A673 (cell line): Measurements from ENCODE around the gene WDR19. TPM values are rescaled to one million over a fixed set of nuclear protein-coding genes. Genes with fewer than 3 reads are reported as not detected.

Experiments used
- BruUV-seq: library from RNA; stranded (reverse); fragments of 400-500 nt; replicated peaks from 2 replicates; lab custom pipeline; 2021; lab: Mats Ljungman, UMichigan
- CTCF ChIA-PET: fragments of 300-600 bp; sonication (Branson Sonifier 250); formaldehyde crosslinking; loops from one replicate; lab custom pipeline; 2022; ENCODE audit warnings: antibody characterized with exemption; lab: Charles Lee
- POLR2A ChIA-PET: fragments of 300-600 bp; sonication (Branson Sonifier 250); formaldehyde crosslinking; loops from one replicate; lab custom pipeline; 2022; ENCODE audit warnings: antibody characterized with exemption; ENCODE audit not compliant: low non-redundant PET; lab: Charles Lee
- DNase-seq: peaks from one replicate; pipeline ENCODE4 v3.0.0-alpha.2; 2015; ENCODE audit warnings: low spot score
- H3K27ac ChIP-seq: fragments of 200-600 bp; sonication (generic); 2 replicates; pipeline ENCODE4 v1.5.1; 2016; ENCODE audit warnings: mixed run types, low read depth, mild to moderate bottlenecking, mixed read lengths, antibody characterized with exemption, low read length; ENCODE audit not compliant: poor library complexity, severe bottlenecking
- H3K27me3 ChIP-seq: fragments of 200-600 bp; sonication (generic); replicated peaks from 2 replicates; pipeline ENCODE4 v1.6.1; 2017; ENCODE audit warnings: mixed run types, low read depth, mild to moderate bottlenecking, mixed read lengths, antibody characterized with exemption, low read length; ENCODE audit not compliant: insufficient read depth, poor library complexity
- H3K36me3 ChIP-seq: fragments of 200-600 bp; sonication (generic); 2 replicates; pipeline ENCODE4 v1.6.1; 2016; ENCODE audit warnings: mixed run types, mild to moderate bottlenecking, mixed read lengths, antibody characterized with exemption, low read length; ENCODE audit not compliant: insufficient read depth, poor library complexity, severe bottlenecking
- H3K4me1 ChIP-seq: fragments of 200-600 bp; sonication (generic); 2 replicates; pipeline ENCODE4 v1.6.1; 2017; ENCODE audit warnings: mixed run types, mild to moderate bottlenecking, mixed read lengths, antibody characterized with exemption, low read length; ENCODE audit not compliant: insufficient read depth, poor library complexity, severe bottlenecking
- H3K4me3 ChIP-seq: fragments of 200-600 bp; sonication (generic); 2 replicates; pipeline ENCODE4 v1.5.1; 2016; ENCODE audit warnings: low read depth, mixed run types, mild to moderate bottlenecking, mixed read lengths, low read length; ENCODE audit not compliant: poor library complexity, severe bottlenecking
- H3K9me3 ChIP-seq: fragments of 200-600 bp; sonication (generic); 2 replicates; pipeline ENCODE4 v1.6.1; 2016; ENCODE audit warnings: mixed run types, low read depth, mild to moderate bottlenecking, mixed read lengths, antibody characterized with exemption, low read length; ENCODE audit not compliant: poor library complexity, severe bottlenecking
- CTCF ChIP-seq: fragments of 300-800, 200-600 bp; sonication (generic); conservative IDR thresholded peaks from 2 replicates; pipeline ENCODE4 v1.5.1; 2017; ENCODE audit warnings: low read depth, mild to moderate bottlenecking, antibody characterized with exemption, low read length, moderate library complexity, mixed read lengths
- EZH2 ChIP-seq: fragments of 200-600 bp; sonication (generic); IDR thresholded peaks from 2 replicates; pipeline ENCODE4 v1.6.1; 2017; ENCODE audit warnings: borderline replicate concordance, low read depth, mild to moderate bottlenecking, mixed read lengths, antibody characterized with exemption, low read length; ENCODE audit not compliant: poor library complexity, severe bottlenecking
- intact Hi-C: fragments of 100-400 bp; cut with micrococcal nuclease; formaldehyde crosslinking; loops from one replicate; pipeline ENCODE4 v1.10.0; 2022; ENCODE audit not compliant: unreplicated experiment
- total RNA-seq: library from RNA; stranded (reverse); gene quantifications from 2 replicates; pipeline ENCODE4 v1.2.3, GENCODE V29; 2021

WDR19 gene
- total RNA-seq, 1 experiment from 2014 or later, result 33.7 TPM

- TF ChIP-seq CTCF (no peak), EZH2 (no peak)
- intact Hi-C loops, result no loop called here
- H3K4me3 ChIP-seq, result no peak overlapping the region
- DNase-seq, result no peak
- H3K36me3 ChIP-seq, result peaks cover 32% of the 10 kb centered on the region
- ChIA-PET CTCF (no interaction called here), POLR2A (no interaction called here)
- no TSS peak for BruUV-seq
- no peaks in the 10 kb centered on the region for H3K9me3 ChIP-seq
- H3K27me3 ChIP-seq, result no peaks in the 10 kb centered on the region
- H3K27ac ChIP-seq, result no peak overlapping the region
- no peaks in the 10 kb centered on the region for H3K4me1 ChIP-seq
Observed at GRCh38 chr4:39324446-39324845, 142.1 kb downstream of the WDR19 start.

DNA sequence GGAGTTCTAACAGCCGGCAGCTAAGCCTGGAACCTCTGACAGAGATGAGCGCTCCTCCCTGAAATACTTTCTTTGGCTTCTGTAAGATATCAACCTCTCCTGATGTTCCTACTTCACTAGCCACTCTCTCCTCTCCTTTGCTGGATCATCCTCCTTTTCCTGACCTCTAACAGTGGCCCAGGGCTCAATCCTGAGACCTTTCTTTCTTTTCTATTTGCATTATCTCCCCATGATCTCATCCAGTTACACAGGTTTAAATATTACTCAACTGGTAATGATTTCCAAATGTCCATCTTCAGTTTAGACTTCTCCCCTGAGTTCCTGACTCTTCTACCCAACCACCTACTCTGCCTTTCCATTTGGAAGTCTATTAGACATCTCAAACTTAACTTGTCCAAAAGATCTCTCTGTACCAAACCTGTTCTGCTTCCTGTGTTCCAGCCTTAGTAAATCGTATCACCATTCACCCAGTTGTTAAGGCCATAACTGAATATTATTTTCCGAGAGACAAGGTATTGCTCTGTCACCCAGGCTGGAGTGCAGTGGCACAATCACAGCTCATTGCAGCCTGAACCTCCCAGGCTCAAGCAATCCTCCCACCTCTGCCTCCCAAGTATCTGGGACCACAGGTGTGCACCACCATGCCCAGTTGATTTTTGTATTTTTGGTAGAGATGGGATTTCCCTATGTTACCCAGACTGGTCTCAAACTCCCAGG lies 142.7 kb downstream of the WDR19 start:
- no peaks in the 10 kb centered on the region for H3K27me3 ChIP-seq
- BruUV-seq, result no TSS peak

DNA sequence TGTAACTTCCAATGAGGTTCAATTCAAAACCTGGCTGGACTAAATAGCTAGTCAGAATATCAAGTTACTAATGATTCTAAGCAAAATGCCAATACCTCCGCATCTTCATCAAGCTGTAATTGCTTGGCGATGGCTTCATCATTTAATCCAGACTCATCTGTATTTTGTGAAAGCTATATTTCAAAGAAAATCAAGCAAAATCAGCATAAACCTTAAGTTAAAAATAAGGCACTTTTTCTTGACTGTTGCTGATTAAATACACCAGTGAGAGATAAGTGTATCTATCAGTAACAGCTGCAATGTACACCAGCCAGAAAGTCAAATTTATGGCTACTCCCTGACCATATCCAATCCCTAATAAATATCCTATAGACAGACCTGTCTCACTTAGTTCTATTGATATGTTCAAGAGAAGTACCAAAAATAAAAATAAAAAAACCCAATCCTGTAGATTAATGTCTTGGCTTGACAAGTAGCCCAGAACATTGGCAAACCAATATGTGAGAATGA lies 144.2 kb downstream of the WDR19 start:
- no peak for DNase-seq
- POLR2A ChIA-PET, result no interaction called here
- TF ChIP-seq CTCF, result no peak
- TF ChIP-seq EZH2, result no peak

More for the DNA sequence above, 142.7 kb downstream of the WDR19 start:
- no peaks in the 10 kb centered on the region for H3K9me3 ChIP-seq
- ChIA-PET CTCF (no interaction called here), POLR2A (no interaction called here)
- intact Hi-C loops, result no loop called here
- no peak for TF ChIP-seq EZH2
- TF ChIP-seq CTCF, result no peak
- H3K36me3 ChIP-seq, result peaks cover 28% of the 10 kb centered on the region
- no peaks in the 10 kb centered on the region for H3K4me1 ChIP-seq
- DNase-seq, result no peak
- H3K4me3 ChIP-seq, result no peak overlapping the region
- no peak overlapping the region for H3K27ac ChIP-seq

More for the DNA sequence above, 144.2 kb downstream of the WDR19 start:
- no TSS peak for BruUV-seq
- H3K4me3 ChIP-seq, result no peak overlapping the region
- no peaks in the 10 kb centered on the region for H3K9me3 ChIP-seq
- H3K36me3 ChIP-seq, result peaks cover 20% of the 10 kb centered on the region
- H3K4me1 ChIP-seq, result no peaks in the 10 kb centered on the region
- no peaks in the 10 kb centered on the region for H3K27me3 ChIP-seq
- intact Hi-C loops, result no loop called here
- CTCF ChIA-PET, result no interaction called here
- no peak overlapping the region for H3K27ac ChIP-seq
